Loucy (cell line): ENCODE results near the gene CAPN3.

Source experiments
- CTCF ChIP-seq: fragments of 200-600 bp; sonication (generic); conservative IDR thresholded peaks from 2 replicates; pipeline ENCODE4 v1.5.1; 2014; ENCODE audit warnings: mild to moderate bottlenecking, antibody characterized with exemption, low read length
- EZH2phosphoT487 ChIP-seq: fragments of 200-600 bp; IDR thresholded peaks from 2 replicates; pipeline ENCODE4 v1.6.1; 2018; ENCODE audit warnings: antibody characterized with exemption, mild to moderate bottlenecking, moderate library complexity, borderline replicate concordance

GRCh38 chr15:42373936-42374335, 14.6 kb downstream of the CAPN3 start:
- TF ChIP-seq CTCF (no peak), EZH2phosphoT487 (no peak)
